Measurements from ENCODE around the gene TP53RK.

TP53RK gene

DNA sequence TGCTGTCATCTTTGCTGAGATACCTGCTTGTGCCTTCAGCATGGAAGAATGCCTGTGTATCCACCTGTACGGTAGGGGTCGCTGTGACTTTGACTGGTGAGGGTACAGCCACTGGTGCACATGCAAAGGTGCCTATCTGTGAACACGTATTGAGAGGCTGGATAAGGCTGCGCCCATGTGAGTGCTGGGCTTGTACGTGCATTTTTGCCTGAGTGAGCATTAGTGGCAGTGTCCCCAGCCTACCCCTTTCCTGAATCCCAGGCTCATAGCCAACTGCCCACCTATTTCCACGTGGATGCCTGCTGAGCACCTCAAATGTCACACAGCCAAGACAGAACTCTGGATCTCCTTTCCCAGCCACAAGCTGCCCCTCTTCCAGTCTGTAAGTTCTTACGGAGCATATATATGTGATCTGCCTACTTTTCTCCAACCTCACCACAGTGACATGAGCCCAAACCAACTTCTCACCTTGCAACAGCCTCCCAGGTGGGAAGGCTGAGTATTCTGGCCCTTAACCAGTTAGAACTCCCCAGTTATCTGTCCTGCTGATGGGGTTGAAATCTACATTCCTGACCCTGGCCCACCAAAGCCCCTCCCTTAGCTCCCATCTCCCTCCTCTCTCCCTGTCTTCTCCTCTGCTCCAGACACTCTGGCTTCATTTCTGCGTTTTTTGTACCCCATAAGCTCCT is 19.1 kb upstream of the TP53RK start:
- peaks cover 0 to 21% (median 18%) of the 10 kb centered on the region in 5 donors for H3K4me1 ChIP-seq (ENCODE audit: control insufficient read depth in 5 of 5, insufficient read depth in 5 of 5, low read length in 5 of 5)
- peaks cover 0 to 7% (median 0%) of the 10 kb centered on the region in 5 donors for H3K27me3 ChIP-seq (ENCODE audit: control insufficient read depth in 5 of 5, insufficient read depth in 4 of 5, low read length in 5 of 5)
- no peak overlapping the region for H3K9ac ChIP-seq (ENCODE audit: low read length in 5 of 5)
- H3K4me3 ChIP-seq (ENCODE audit: low read depth in 1 of 5, low read length in 5 of 5) = no peak overlapping the region
- H3K36me3 ChIP-seq (ENCODE audit: control insufficient read depth in 5 of 5, insufficient read depth in 5 of 5, low read length in 5 of 5) = no peaks in the 10 kb centered on the region
- H3K27ac ChIP-seq (ENCODE audit: low read depth, low read length) = no peak overlapping the region
- H3K9me3 ChIP-seq (ENCODE audit: control insufficient read depth in 5 of 5, low read length in 5 of 5) = no peaks in the 10 kb centered on the region

DNA sequence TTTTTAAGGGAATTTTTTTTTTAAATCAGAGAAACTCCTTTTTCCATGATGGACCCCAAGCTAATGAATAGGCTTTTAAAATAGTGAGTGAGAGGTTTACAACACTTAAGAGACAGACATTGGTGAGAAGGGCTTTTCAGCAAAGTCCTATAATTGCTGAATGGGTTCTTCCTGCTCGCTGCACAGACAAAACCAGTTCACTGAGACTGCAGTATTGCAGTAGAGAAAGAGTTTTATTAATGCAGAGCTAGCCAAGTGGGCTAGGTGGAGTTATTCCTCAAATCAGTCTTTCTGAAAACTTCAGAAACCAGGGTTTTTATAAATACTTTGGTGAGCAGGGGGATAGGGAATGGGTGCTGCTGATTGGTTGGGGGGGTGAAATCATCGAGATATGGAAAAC is 17.0 kb upstream of the TP53RK start:
- Histone ChIP-seq H3K9ac (ENCODE audit: low read length in 5 of 5) (no peak overlapping the region), H3K9me3 (ENCODE audit: control insufficient read depth in 5 of 5, low read length in 5 of 5) (no peaks in the 10 kb centered on the region), H3K27me3 (ENCODE audit: control insufficient read depth in 5 of 5, insufficient read depth in 4 of 5, low read length in 5 of 5) (peaks cover 0 to 4% (median 0%) of the 10 kb centered on the region in 5 donors), H3K4me1 (ENCODE audit: control insufficient read depth in 5 of 5, insufficient read depth in 5 of 5, low read length in 5 of 5) (peaks cover 0 to 19% (median 13%) of the 10 kb centered on the region in 5 donors), H3K36me3 (ENCODE audit: control insufficient read depth in 5 of 5, insufficient read depth in 5 of 5, low read length in 5 of 5) (no peaks in the 10 kb centered on the region), H3K27ac (ENCODE audit: low read depth, low read length) (no peak overlapping the region), H3K4me3 (ENCODE audit: low read depth in 1 of 5, low read length in 5 of 5) (no peak overlapping the region)

DNA sequence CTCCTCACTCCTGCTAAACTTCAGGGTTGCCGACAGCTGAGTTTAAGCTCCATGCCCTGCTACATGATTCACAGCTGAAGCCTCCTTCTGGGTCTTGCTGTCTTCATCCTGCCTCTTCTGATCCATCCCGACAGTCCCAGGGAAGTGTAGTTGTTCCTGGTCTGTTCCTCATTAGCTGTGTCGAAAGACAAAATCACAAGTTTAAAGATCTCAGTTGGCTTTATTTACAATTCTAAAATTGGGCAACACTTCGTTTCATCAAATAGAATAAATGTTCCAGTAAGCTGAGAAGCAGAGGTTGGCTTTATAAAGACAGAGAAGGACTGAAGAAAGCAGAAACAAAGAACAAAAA is 16.1 kb upstream of the TP53RK start:
- Histone ChIP-seq H3K27me3 (ENCODE audit: control insufficient read depth in 5 of 5, insufficient read depth in 4 of 5, low read length in 5 of 5) (peaks cover 0 to 3% (median 0%) of the 10 kb centered on the region in 5 donors), H3K27ac (ENCODE audit: low read depth, low read length) (no peak overlapping the region), H3K36me3 (ENCODE audit: control insufficient read depth in 5 of 5, insufficient read depth in 5 of 5, low read length in 5 of 5) (no peaks in the 10 kb centered on the region), H3K9ac (ENCODE audit: low read length in 5 of 5) (no peak overlapping the region), H3K4me1 (ENCODE audit: control insufficient read depth in 5 of 5, insufficient read depth in 5 of 5, low read length in 5 of 5) (peaks cover 0 to 14% (median 9%) of the 10 kb centered on the region in 5 donors), H3K9me3 (ENCODE audit: control insufficient read depth in 5 of 5, low read length in 5 of 5) (no peaks in the 10 kb centered on the region), H3K4me3 (ENCODE audit: low read depth in 1 of 5, low read length in 5 of 5) (no peak overlapping the region)

DNA sequence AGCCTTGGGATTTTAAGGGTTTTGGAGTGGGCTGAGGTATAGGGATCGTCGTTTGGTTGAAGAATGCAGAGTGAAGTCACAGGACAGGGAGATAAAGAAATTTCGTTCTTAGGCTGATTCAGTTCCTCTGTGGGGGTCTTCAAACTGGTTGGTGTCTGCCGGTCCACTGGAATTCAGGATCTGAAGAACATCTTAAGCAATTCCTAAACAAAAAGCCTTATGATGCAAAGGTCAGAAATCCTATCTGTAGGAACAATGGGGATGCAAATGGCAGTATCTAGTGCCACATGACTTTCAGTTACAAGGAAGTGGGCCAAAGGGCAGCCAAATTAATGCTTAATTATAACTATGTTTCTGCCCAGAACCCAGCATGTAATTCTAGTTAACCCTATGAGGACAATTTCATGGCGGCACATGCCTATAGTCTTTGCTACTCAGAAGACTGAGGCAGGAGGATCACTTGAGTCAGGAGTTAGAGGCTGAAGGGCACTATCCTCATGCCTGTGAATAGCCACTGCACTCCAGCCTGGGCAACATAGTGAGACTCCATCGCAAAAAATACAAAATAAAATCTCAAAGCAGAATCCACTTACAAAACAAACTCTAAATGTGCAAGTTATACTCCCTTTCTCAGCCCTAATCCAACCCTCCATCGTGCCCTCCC is 15.6 kb upstream of the TP53RK start:
- Histone ChIP-seq H3K9me3 (ENCODE audit: control insufficient read depth in 5 of 5, low read length in 5 of 5) (no peaks in the 10 kb centered on the region), H3K27me3 (ENCODE audit: control insufficient read depth in 5 of 5, insufficient read depth in 4 of 5, low read length in 5 of 5) (peaks cover 0 to 7% (median 0%) of the 10 kb centered on the region in 5 donors), H3K4me3 (ENCODE audit: low read depth in 1 of 5, low read length in 5 of 5) (no peak overlapping the region), H3K9ac (ENCODE audit: low read length in 5 of 5) (no peak overlapping the region), H3K36me3 (ENCODE audit: control insufficient read depth in 5 of 5, insufficient read depth in 5 of 5, low read length in 5 of 5) (no peaks in the 10 kb centered on the region), H3K4me1 (ENCODE audit: control insufficient read depth in 5 of 5, insufficient read depth in 5 of 5, low read length in 5 of 5) (peaks cover 0 to 9% (median 4%) of the 10 kb centered on the region in 5 donors), H3K27ac (ENCODE audit: low read depth, low read length) (no peak overlapping the region)

DNA sequence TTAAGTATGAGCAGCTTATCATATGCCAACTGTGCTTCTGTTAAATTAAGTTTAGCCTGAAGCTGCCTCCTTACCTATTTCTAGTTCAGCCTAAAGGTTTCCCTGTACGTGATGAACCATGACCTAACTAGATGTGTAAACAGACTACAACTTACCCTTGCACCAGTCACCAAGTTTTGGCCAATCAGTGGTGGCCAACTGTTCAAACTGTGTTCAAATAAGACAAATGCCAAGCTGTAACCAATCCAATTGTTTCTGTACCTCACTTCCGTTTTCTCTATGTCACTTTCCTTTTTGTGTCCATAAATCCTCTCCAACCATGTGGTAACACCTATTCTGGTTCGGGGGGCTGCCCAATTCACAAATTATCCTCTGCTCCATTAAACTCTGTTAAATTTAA is 14.2 kb upstream of the TP53RK start:
- H3K9me3 ChIP-seq (ENCODE audit: control insufficient read depth in 5 of 5, low read length in 5 of 5) = peaks cover 0 to 5% (median 3%) of the 10 kb centered on the region in 5 donors
- no peak overlapping the region for H3K9ac ChIP-seq (ENCODE audit: low read length in 5 of 5)
- H3K27ac ChIP-seq (ENCODE audit: low read depth, low read length) = no peak overlapping the region
- no peak overlapping the region for H3K4me3 ChIP-seq (ENCODE audit: low read depth in 1 of 5, low read length in 5 of 5)
- H3K4me1 ChIP-seq (ENCODE audit: control insufficient read depth in 5 of 5, insufficient read depth in 5 of 5, low read length in 5 of 5) = no peaks in the 10 kb centered on the region
- peaks cover 0 to 10% (median 0%) of the 10 kb centered on the region in 5 donors for H3K27me3 ChIP-seq (ENCODE audit: control insufficient read depth in 5 of 5, insufficient read depth in 4 of 5, low read length in 5 of 5)
- no peaks in the 10 kb centered on the region for H3K36me3 ChIP-seq (ENCODE audit: control insufficient read depth in 5 of 5, insufficient read depth in 5 of 5, low read length in 5 of 5)

DNA sequence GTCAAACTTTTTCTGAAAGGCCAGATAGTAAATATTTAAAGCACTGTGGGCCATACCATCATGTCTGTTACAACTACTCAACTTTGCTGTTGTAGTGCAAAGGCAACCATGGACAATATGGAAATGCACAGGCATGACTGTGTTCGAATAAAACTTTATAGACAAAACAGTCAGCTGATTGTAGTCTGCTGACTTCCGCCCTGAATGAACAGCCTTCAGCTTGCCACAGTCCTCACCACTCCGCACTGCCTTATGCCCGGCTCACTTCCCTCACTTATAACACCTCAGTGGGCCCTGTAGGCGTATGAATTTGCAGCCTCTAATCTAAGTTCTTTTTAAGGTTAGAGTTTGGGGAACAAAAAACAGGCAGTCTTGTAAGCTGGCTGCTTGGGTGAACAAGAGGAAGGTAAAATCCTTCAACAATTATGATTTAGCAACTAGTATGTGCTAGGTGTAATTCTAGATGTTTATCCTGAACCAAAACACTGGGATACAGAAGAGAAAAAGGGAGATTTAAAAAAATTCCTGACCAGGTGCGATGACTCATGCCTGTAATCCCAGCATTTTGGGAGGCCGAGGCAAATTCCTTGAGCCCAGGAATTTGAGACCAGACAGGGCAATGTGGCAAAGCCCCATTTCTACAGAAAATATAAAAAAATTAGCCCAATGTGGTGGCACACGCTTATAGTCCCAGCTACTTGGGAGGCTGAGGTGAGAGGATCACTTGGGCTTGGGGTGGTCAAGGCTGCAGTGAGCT is 13.4 kb upstream of the TP53RK start:
- H3K27ac ChIP-seq (ENCODE audit: low read depth, low read length) = no peak overlapping the region
- no peak overlapping the region for H3K9ac ChIP-seq (ENCODE audit: low read length in 5 of 5)
- H3K4me3 ChIP-seq (ENCODE audit: low read depth in 1 of 5, low read length in 5 of 5) = no peak overlapping the region
- H3K9me3 ChIP-seq (ENCODE audit: control insufficient read depth in 5 of 5, low read length in 5 of 5) = peaks cover 0 to 5% (median 3%) of the 10 kb centered on the region in 5 donors
- H3K27me3 ChIP-seq (ENCODE audit: control insufficient read depth in 5 of 5, insufficient read depth in 4 of 5, low read length in 5 of 5) = peaks cover 0 to 10% (median 0%) of the 10 kb centered on the region in 5 donors
- no peaks in the 10 kb centered on the region for H3K4me1 ChIP-seq (ENCODE audit: control insufficient read depth in 5 of 5, insufficient read depth in 5 of 5, low read length in 5 of 5)
- H3K36me3 ChIP-seq (ENCODE audit: control insufficient read depth in 5 of 5, insufficient read depth in 5 of 5, low read length in 5 of 5) = no peaks in the 10 kb centered on the region

DNA sequence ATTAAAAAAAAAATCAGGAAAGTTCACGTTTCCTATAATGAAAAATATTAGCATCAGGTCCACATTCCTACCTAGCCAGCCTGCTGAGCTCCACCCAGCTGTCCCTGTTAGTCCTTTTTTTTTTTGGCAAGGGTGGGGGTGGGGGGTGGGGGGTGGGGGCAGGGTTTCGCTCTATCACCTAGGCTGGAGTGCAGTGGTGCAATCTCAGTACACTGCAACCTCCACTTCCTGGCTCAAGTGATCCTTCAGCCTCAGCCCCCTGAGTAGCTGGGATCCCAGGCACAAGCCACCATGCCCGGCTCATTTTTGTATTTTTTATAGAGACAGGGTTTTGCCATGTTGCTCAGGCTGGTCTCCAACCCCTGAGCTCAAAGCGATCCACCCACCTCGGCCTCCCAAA is 12.7 kb upstream of the TP53RK start:
- no peak overlapping the region for H3K4me3 ChIP-seq (ENCODE audit: low read depth in 1 of 5, low read length in 5 of 5)
- no peaks in the 10 kb centered on the region for H3K4me1 ChIP-seq (ENCODE audit: control insufficient read depth in 5 of 5, insufficient read depth in 5 of 5, low read length in 5 of 5)
- H3K27ac ChIP-seq (ENCODE audit: low read depth, low read length) = no peak overlapping the region
- H3K9me3 ChIP-seq (ENCODE audit: control insufficient read depth in 5 of 5, low read length in 5 of 5) = peaks cover 0 to 5% (median 3%) of the 10 kb centered on the region in 5 donors
- no peak overlapping the region for H3K9ac ChIP-seq (ENCODE audit: low read length in 5 of 5)
- H3K36me3 ChIP-seq (ENCODE audit: control insufficient read depth in 5 of 5, insufficient read depth in 5 of 5, low read length in 5 of 5) = no peaks in the 10 kb centered on the region
- H3K27me3 ChIP-seq (ENCODE audit: control insufficient read depth in 5 of 5, insufficient read depth in 4 of 5, low read length in 5 of 5) = peaks cover 0 to 10% (median 2%) of the 10 kb centered on the region in 5 donors

DNA sequence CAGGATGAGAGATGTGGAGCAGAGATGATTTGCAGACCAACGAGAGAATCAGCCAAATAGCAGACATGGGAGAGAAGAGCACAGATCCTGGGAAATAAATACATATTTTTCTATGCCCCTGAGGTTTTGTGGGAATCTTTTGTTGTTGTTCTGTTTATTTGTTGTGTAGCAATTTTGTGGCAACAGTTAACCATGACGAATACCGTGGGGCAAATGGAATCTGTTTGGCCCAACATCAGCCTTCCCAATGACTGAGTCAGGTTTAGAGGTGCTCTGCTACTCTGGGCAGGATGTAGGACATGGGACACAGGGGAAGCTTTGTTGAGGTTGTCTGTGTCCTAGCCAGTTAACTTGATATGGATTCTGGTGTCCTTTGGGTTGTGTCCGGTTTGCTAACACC is 12.3 kb upstream of the TP53RK start:
- Histone ChIP-seq H3K36me3 (ENCODE audit: control insufficient read depth in 5 of 5, insufficient read depth in 5 of 5, low read length in 5 of 5) (no peaks in the 10 kb centered on the region), H3K9ac (ENCODE audit: low read length in 5 of 5) (no peak overlapping the region), H3K27me3 (ENCODE audit: control insufficient read depth in 5 of 5, insufficient read depth in 4 of 5, low read length in 5 of 5) (peaks cover 0 to 10% (median 6%) of the 10 kb centered on the region in 5 donors), H3K4me1 (ENCODE audit: control insufficient read depth in 5 of 5, insufficient read depth in 5 of 5, low read length in 5 of 5) (no peaks in the 10 kb centered on the region), H3K27ac (ENCODE audit: low read depth, low read length) (no peak overlapping the region), H3K9me3 (ENCODE audit: control insufficient read depth in 5 of 5, low read length in 5 of 5) (peaks cover 0 to 5% (median 3%) of the 10 kb centered on the region in 5 donors), H3K4me3 (ENCODE audit: low read depth in 1 of 5, low read length in 5 of 5) (no peak overlapping the region)

DNA sequence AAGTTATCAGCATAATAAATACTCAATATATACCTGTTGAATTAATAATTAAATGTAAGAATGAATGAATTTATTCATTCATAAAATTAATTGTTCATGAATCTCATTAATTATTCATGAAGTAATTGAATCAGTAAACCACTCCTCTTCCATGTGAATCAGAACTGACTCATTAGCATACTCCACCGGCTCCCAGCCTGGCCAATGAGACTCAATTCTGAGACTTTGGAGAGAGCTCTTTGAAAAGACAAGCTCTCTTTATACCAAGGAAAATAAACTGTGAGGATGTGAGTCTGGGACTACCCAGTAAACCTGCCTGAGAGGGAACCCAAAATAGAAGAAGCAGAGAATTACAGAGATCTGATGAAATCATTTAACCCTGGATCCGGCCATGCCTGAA is 11.8 kb upstream of the TP53RK start:
- H3K9ac ChIP-seq (ENCODE audit: low read length in 5 of 5) = no peak overlapping the region
- no peaks in the 10 kb centered on the region for H3K4me1 ChIP-seq (ENCODE audit: control insufficient read depth in 5 of 5, insufficient read depth in 5 of 5, low read length in 5 of 5)
- peaks cover 0 to 5% (median 3%) of the 10 kb centered on the region in 5 donors for H3K9me3 ChIP-seq (ENCODE audit: control insufficient read depth in 5 of 5, low read length in 5 of 5)
- H3K27me3 ChIP-seq (ENCODE audit: control insufficient read depth in 5 of 5, insufficient read depth in 4 of 5, low read length in 5 of 5) = peaks cover 0 to 10% (median 6%) of the 10 kb centered on the region in 5 donors
- no peaks in the 10 kb centered on the region for H3K36me3 ChIP-seq (ENCODE audit: control insufficient read depth in 5 of 5, insufficient read depth in 5 of 5, low read length in 5 of 5)
- no peak overlapping the region for H3K27ac ChIP-seq (ENCODE audit: low read depth, low read length)
- H3K4me3 ChIP-seq (ENCODE audit: low read depth in 1 of 5, low read length in 5 of 5) = no peak overlapping the region

DNA sequence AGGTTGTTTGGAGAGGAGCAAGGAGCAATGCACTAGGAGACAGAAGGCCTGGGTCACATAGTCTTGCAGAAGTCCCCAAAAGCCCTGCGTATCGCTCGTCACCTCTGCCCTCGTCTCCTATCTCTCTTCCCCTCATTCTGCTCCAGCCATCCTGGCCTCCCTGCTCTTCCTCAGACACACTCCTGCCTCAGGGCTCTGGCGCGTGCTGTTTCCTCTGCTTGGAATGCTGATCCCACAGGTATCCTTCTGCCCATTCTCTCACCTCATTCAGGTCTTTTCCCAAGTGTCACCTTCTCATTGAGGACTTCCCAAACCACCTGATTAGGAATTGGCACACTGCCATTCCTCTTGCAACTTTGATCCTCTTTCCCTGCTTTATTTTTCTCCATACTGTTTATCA is 11.2 kb upstream of the TP53RK start:
- no peak overlapping the region for H3K9ac ChIP-seq (ENCODE audit: low read length in 5 of 5)
- H3K9me3 ChIP-seq (ENCODE audit: control insufficient read depth in 5 of 5, low read length in 5 of 5) = peaks cover 0 to 5% (median 3%) of the 10 kb centered on the region in 5 donors
- no peak overlapping the region for H3K27ac ChIP-seq (ENCODE audit: low read depth, low read length)
- no peak overlapping the region for H3K4me3 ChIP-seq (ENCODE audit: low read depth in 1 of 5, low read length in 5 of 5)
- peaks cover 0 to 10% (median 6%) of the 10 kb centered on the region in 5 donors for H3K27me3 ChIP-seq (ENCODE audit: control insufficient read depth in 5 of 5, insufficient read depth in 4 of 5, low read length in 5 of 5)
- no peaks in the 10 kb centered on the region for H3K36me3 ChIP-seq (ENCODE audit: control insufficient read depth in 5 of 5, insufficient read depth in 5 of 5, low read length in 5 of 5)
- H3K4me1 ChIP-seq (ENCODE audit: control insufficient read depth in 5 of 5, insufficient read depth in 5 of 5, low read length in 5 of 5) = no peaks in the 10 kb centered on the region
